ENCODE data around the gene OR2V2.
"Not testable (repeated sequence)": the region's sequence is repeated elsewhere in the genome, so short reads cannot be mapped to it uniquely, and the experiment has no call there.

OR2V2 gene

GRCh38 chr5:181108578-181109165, 38.7 kb upstream of the OR2V2 start:
- H2AFZ ChIP-seq (ENCODE audit: low read depth, low read length): no peak overlapping the region
- H3K27me3 ChIP-seq (ENCODE audit: insufficient read depth, low read length): peaks cover 40% of the 10 kb centered on the region
- no peak overlapping the region for H3K4me3 ChIP-seq (ENCODE audit: low read length)
- H3K9me3 ChIP-seq (ENCODE audit: low read length): peaks cover 2% of the 10 kb centered on the region
- no peaks in the 10 kb centered on the region for H3K36me3 ChIP-seq (ENCODE audit: insufficient read depth, low read length)
- H3K4me1 ChIP-seq (ENCODE audit: insufficient read depth, low read length): no peaks in the 10 kb centered on the region

DNA sequence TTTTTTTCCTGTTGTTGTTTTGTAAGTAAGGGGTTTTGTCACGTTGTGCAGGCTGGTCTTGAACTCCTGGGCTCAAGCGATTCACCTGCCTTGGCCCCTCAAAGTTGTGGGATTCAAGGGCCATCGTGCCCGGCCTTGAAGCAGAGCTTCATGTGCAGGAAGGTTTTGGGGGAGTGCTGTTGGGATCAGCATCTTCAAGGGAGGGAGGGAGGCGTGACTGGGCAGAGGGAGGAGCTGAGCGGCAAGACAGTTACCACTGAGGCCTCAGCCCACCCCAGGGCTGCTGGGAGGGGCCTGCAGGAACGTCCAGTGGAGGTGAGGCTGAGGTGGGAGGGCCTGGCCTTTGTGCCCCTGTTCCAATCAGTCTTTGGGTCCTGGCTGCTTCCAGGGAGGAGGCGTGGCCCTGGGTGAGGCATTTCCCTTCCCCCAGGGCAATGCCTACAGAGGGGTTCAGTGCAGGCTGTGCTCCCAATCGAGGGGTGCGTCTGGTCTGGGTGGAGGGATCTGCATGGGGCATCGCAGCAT, 37.8 kb upstream of the OR2V2 start:
- Histone ChIP-seq H3K4me3 (ENCODE audit: low read length) (no peak overlapping the region), H3K9me3 (ENCODE audit: low read length) (peaks cover 9% of the 10 kb centered on the region), H3K36me3 (ENCODE audit: insufficient read depth, low read length) (no peaks in the 10 kb centered on the region), H2AFZ (ENCODE audit: low read depth, low read length) (no peak overlapping the region), H3K4me1 (ENCODE audit: insufficient read depth, low read length) (no peaks in the 10 kb centered on the region), H3K27me3 (ENCODE audit: insufficient read depth, low read length) (peaks cover 41% of the 10 kb centered on the region)

GRCh38 chr5:181111010-181111409, 36.4 kb upstream of the OR2V2 start:
- Histone ChIP-seq H3K27me3 (ENCODE audit: insufficient read depth, low read length) (peaks cover 42% of the 10 kb centered on the region), H3K4me3 (ENCODE audit: low read length) (no peak overlapping the region), H3K4me1 (ENCODE audit: insufficient read depth, low read length) (no peaks in the 10 kb centered on the region), H3K36me3 (ENCODE audit: insufficient read depth, low read length) (no peaks in the 10 kb centered on the region), H2AFZ (ENCODE audit: low read depth, low read length) (no peak overlapping the region), H3K9me3 (ENCODE audit: low read length) (peaks cover 11% of the 10 kb centered on the region)

DNA sequence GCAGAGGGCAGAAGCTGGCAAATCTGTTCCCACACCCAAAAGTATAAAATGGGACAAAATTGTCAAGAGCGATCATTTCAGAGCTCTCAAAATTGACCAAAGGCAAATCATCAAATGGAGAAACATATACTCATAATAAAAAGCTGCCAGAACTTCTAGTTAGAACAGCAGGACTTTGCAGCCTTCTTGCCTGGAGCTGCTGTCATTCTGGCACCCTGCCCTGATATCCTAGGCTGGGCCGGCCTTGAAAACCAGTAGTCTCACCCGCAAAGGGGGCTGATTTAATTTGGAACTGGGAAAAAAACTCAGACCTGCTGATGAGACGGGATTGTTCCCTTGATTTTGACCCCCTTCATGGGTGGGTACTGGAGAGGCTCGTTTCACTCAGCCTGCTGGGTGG, 34.9 kb upstream of the OR2V2 start:
- Histone ChIP-seq H3K4me3 (ENCODE audit: low read length) (no peak overlapping the region), H2AFZ (ENCODE audit: low read depth, low read length) (no peak overlapping the region), H3K27me3 (ENCODE audit: insufficient read depth, low read length) (peaks cover 43% of the 10 kb centered on the region), H3K36me3 (ENCODE audit: insufficient read depth, low read length) (no peaks in the 10 kb centered on the region), H3K4me1 (ENCODE audit: insufficient read depth, low read length) (no peaks in the 10 kb centered on the region), H3K9me3 (ENCODE audit: low read length) (peaks cover 12% of the 10 kb centered on the region)

DNA sequence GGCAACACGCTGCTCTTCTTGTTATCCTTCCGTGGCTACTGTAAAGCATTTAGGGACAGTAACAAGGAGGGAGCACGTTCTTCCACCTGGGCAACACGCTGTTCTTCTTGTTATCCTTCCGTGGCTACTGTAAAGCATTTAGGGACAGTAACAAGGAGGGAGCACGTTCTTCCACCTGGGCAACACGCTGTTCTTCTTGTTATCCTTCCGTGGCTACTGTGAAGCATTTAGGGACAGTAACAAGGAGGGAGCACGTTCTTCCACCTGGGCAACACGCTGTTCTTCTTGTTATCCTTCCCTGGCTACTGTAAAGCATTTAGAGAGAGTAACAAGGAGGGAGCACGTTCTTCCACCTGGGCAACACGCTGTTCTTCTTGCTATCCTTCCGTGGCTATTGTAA, 33.8 kb upstream of the OR2V2 start:
- H3K36me3 ChIP-seq (ENCODE audit: insufficient read depth, low read length); H3K4me1 ChIP-seq (ENCODE audit: insufficient read depth, low read length); H3K4me3 ChIP-seq (ENCODE audit: low read length); H2AFZ ChIP-seq (ENCODE audit: low read depth, low read length): not testable (repeated sequence)
- Histone ChIP-seq H3K9me3 (ENCODE audit: low read length) (peaks cover 12% of the 10 kb centered on the region), H3K27me3 (ENCODE audit: insufficient read depth, low read length) (peaks cover 40% of the 10 kb centered on the region)

DNA sequence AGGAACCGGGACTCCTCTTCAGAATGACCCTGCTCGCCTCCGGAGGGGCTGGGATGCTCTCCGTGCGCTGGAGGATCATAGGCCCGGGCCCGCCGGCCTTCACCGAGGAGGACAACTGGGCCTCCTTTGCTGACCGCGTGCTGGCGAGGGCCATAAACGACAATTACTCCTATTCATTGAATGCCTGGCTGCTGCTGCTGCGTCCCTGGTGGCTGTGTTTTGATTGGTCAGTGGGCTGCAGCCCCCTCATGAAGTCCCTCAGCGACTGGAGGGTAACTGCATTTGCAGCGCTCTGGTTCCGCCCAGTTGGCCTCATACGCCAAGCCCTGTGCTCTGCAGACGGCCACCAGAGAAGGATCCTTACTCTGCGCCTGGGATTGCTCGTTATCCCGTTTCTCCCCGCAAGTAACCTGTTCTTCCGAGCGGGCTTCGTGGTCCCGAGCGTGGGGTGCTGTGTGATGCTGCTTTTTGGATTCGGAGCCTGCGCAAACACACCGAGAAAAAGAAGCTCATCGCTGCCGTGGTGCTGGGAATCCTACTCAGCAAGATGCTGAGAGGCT, 33.0 kb upstream of the OR2V2 start:
- Histone ChIP-seq H3K4me3 (ENCODE audit: low read length) (no peak overlapping the region), H3K27me3 (ENCODE audit: insufficient read depth, low read length) (peaks cover 40% of the 10 kb centered on the region), H3K9me3 (ENCODE audit: low read length) (peaks cover 12% of the 10 kb centered on the region), H2AFZ (ENCODE audit: low read depth, low read length) (no peak overlapping the region), H3K36me3 (ENCODE audit: insufficient read depth, low read length) (no peaks in the 10 kb centered on the region), H3K4me1 (ENCODE audit: insufficient read depth, low read length) (no peaks in the 10 kb centered on the region)

DNA sequence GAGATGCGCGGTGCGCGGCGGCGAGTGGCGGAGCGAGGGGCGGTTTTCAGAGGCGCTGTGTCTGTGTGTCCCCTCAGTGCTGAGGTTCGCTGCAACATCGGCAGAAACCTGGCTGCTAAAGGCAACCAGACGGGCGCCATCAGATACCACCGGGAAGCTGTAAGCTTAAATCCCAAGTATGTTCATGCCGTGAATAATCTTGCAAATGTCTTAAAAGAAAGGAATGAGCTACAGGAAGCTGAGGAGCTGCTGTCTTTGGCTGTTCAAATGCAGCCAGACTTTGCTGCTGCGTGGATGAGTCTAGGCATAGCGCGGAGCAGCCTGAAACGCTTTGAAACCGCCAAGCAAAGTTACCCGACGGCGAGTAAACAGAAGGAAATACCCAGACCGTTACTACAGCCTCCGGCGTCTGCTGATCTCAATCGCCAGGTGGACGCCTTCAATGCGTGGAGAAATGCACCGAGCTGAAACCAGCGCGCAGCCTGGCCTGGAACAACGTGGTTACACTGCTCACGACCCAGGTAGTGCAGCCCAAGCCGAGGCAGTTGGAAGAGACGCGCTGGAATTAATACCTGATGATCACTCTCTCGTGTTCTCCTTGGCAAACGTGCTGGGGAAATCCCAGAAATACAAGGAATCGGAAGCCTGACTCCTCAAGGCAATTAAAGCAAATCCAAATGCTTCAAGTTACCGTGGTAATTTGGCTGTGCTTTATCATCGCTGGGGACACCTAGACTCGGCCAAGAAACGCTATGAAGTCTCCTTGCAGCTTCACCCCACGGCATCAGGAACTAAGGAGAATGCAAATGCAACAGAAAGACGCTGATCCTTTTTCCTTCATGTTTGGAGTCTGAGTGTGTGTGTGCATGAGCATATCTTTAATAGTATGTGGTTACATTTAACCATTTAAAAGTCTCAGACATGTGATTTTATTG, 32.3 kb upstream of the OR2V2 start:
- no peaks in the 10 kb centered on the region for H3K4me1 ChIP-seq (ENCODE audit: insufficient read depth, low read length)
- H3K36me3 ChIP-seq (ENCODE audit: insufficient read depth, low read length): no peaks in the 10 kb centered on the region
- peaks cover 37% of the 10 kb centered on the region for H3K27me3 ChIP-seq (ENCODE audit: insufficient read depth, low read length)
- H2AFZ ChIP-seq (ENCODE audit: low read depth, low read length): no peak overlapping the region
- H3K4me3 ChIP-seq (ENCODE audit: low read length): no peak overlapping the region
- H3K9me3 ChIP-seq (ENCODE audit: low read length): peaks cover 12% of the 10 kb centered on the region

DNA sequence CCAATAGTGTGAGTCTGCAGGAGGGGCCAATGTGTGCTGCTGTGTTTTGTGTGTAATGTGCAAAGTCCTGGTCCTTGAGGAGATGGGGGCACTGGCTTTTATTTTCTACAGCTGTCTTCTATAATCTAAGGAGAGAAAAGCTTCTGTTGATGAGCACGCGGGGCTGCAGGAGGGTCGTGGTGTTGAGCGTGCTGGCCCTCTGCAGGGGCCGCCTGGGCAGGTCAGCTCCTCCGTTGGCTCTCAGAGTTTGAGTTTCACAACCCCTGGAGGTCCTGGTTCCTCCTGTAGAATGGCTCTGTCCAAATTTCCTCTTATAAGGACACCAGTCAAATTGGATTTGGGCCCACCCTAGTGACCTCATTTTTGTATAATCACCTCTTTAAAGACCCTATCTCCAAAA, 29.0 kb upstream of the OR2V2 start:
- no peaks in the 10 kb centered on the region for H3K36me3 ChIP-seq (ENCODE audit: insufficient read depth, low read length)

DNA sequence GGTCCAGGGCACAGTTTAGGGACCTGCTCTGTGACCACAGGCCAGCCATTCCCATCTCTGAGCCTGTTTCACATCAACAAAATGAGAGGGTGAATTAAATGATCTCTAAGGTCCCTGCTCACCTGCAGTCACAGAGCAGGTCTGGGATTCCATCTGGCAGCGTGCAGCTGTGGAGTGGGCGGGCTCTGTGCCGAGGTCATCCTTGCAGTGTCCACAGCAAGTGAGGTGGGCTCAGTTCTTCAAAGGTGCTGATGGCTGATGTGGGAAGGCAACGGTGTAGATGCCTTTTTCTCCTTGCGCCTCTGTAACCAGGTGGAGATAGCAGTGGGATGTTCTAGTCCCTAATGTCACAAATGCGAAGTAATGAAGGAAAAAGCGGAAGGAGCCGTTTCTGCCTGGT, 28.3 kb upstream of the OR2V2 start:
- Histone ChIP-seq H3K4me1 (ENCODE audit: insufficient read depth, low read length) (no peaks in the 10 kb centered on the region), H3K4me3 (ENCODE audit: low read length) (no peak overlapping the region), H3K9me3 (ENCODE audit: low read length) (peaks cover 7% of the 10 kb centered on the region), H2AFZ (ENCODE audit: low read depth, low read length) (no peak overlapping the region), H3K36me3 (ENCODE audit: insufficient read depth, low read length) (no peaks in the 10 kb centered on the region), H3K27me3 (ENCODE audit: insufficient read depth, low read length) (peaks cover 32% of the 10 kb centered on the region)

More for the DNA sequence above, 29.0 kb upstream of the OR2V2 start:
- no peak overlapping the region for H2AFZ ChIP-seq (ENCODE audit: low read depth, low read length)
- H3K4me3 ChIP-seq (ENCODE audit: low read length): no peak overlapping the region
- no peaks in the 10 kb centered on the region for H3K4me1 ChIP-seq (ENCODE audit: insufficient read depth, low read length)
- H3K9me3 ChIP-seq (ENCODE audit: low read length): peaks cover 10% of the 10 kb centered on the region
- peaks cover 35% of the 10 kb centered on the region for H3K27me3 ChIP-seq (ENCODE audit: insufficient read depth, low read length)

- Histone ChIP-seq H3K27me3 (ENCODE audit: insufficient read depth, low read length) (peaks cover 20% of the 10 kb centered on the region), H3K4me3 (ENCODE audit: low read length) (no peak overlapping the region)
These were observed 27.1 kb upstream of the OR2V2 start for GRCh38 chr5:181120306-181120705.

GRCh38 chr5:181120761-181121160, 26.6 kb upstream of the OR2V2 start:
- Histone ChIP-seq H2AFZ (ENCODE audit: low read depth, low read length) (no peak overlapping the region), H3K4me1 (ENCODE audit: insufficient read depth, low read length) (no peaks in the 10 kb centered on the region), H3K36me3 (ENCODE audit: insufficient read depth, low read length) (no peaks in the 10 kb centered on the region), H3K27me3 (ENCODE audit: insufficient read depth, low read length) (peaks cover 17% of the 10 kb centered on the region), H3K9me3 (ENCODE audit: low read length) (peaks cover 1% of the 10 kb centered on the region), H3K4me3 (ENCODE audit: low read length) (no peak overlapping the region)

More at GRCh38 chr5:181120306-181120705, 27.1 kb upstream of the OR2V2 start:
- Histone ChIP-seq H2AFZ (ENCODE audit: low read depth, low read length) (no peak overlapping the region), H3K9me3 (ENCODE audit: low read length) (peaks cover 1% of the 10 kb centered on the region), H3K4me1 (ENCODE audit: insufficient read depth, low read length) (no peaks in the 10 kb centered on the region), H3K36me3 (ENCODE audit: insufficient read depth, low read length) (no peaks in the 10 kb centered on the region)

DNA sequence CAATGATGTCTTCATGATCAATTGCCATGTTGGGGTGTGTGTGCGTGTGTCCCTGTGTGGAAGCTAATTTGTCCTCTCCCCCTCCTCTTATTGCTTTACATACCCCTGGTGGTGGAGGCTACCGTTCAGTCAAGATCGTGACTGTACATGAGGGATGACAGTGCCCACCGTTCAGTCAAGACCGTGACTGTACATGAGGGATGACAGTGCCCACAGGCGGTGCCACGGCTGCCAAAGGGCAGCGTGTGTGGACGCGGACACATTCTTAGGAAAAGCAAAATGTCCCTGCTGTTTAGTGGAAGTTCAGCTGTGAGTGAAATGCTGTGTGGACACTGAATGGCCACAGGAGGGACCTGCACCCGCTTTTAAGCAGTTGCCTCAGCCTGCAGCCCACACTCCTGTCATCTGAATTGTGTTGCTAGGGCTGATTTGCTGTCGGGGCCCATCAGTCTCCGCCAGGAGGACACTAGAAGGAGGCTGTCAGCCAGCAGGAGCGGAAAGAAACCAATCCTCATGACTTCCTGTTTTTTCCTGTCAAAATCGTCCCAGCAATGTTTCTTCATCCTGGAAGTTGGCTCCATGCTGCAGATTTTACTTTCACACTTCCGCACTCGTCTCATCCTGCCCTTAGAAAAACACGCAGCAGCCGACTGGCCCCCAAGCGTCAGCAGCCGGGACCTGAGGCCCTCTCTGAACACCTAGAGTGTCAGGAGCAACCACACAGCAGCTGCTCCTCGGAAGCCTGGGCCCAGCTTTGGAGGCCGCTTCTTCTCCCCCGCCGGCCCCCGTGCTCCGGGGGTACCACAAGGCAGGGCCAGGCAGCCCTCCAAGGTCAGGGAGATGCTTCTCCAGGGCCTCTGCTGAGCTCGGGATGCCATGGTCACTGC, 25.5 kb upstream of the OR2V2 start:
- Histone ChIP-seq H3K36me3 (ENCODE audit: insufficient read depth, low read length) (no peaks in the 10 kb centered on the region), H3K4me3 (ENCODE audit: low read length) (no peak overlapping the region), H3K4me1 (ENCODE audit: insufficient read depth, low read length) (no peaks in the 10 kb centered on the region), H3K9me3 (ENCODE audit: low read length) (no peaks in the 10 kb centered on the region), H3K27me3 (ENCODE audit: insufficient read depth, low read length) (peaks cover 11% of the 10 kb centered on the region), H2AFZ (ENCODE audit: low read depth, low read length) (no peak overlapping the region)
